NCI-H146 treated with DMSO at 0.1 percent for 48 hours (cell line): Measurements from ENCODE around the gene KCNAB1.
"Not testable (repeated sequence)": the region's sequence is repeated elsewhere in the genome, so short reads cannot be mapped to it uniquely, and the experiment has no call there.

Experiments
- DNase-seq: peaks from one replicate; lab custom pipeline; 2025; ENCODE audit not compliant: unreplicated experiment; lab: John Stamatoyannopoulos, UW

Gene KCNAB1

GRCh38 chr3:156260331-156260730 is 140.0 kb downstream of the KCNAB1 start:
- no peak for DNase-seq

- DNase-seq: no peak
Observed at GRCh38 chr3:156264771-156265170, 144.4 kb downstream of the KCNAB1 start.

GRCh38 chr3:156271508-156271907 is 151.1 kb downstream of the KCNAB1 start:
- no peak for DNase-seq

GRCh38 chr3:156271995-156272719 is 151.8 kb downstream of the KCNAB1 start:
- DNase-seq: no peak

GRCh38 chr3:156273111-156273694 is 152.8 kb downstream of the KCNAB1 start:
- no peak for DNase-seq

GRCh38 chr3:156274791-156275190 is 154.4 kb downstream of the KCNAB1 start:
- DNase-seq: no peak

- not testable (repeated sequence) for DNase-seq
Observed at GRCh38 chr3:156284637-156285036, 164.3 kb downstream of the KCNAB1 start.

- no peak for DNase-seq
Observed at GRCh38 chr3:156285626-156286025, 165.2 kb downstream of the KCNAB1 start.

- DNase-seq: no peak
Observed at GRCh38 chr3:156290924-156291271, 170.5 kb downstream of the KCNAB1 start.

- no peak for DNase-seq
Observed at GRCh38 chr3:156291272-156292123, 171.1 kb downstream of the KCNAB1 start.

- DNase-seq: no peak
Observed at GRCh38 chr3:156293566-156293965, 173.2 kb downstream of the KCNAB1 start.

- DNase-seq: no peak
Observed at GRCh38 chr3:156297582-156297981, 177.2 kb downstream of the KCNAB1 start.

GRCh38 chr3:156298014-156298413 is 177.6 kb downstream of the KCNAB1 start:
- no peak for DNase-seq

- no peak for DNase-seq
Observed at GRCh38 chr3:156298938-156299337, 178.6 kb downstream of the KCNAB1 start.

- no peak for DNase-seq
Observed at GRCh38 chr3:156299569-156299968, 179.2 kb downstream of the KCNAB1 start.

- DNase-seq: no peak
Observed at GRCh38 chr3:156300371-156300770, 180.0 kb downstream of the KCNAB1 start.

GRCh38 chr3:156300929-156301840 is 180.8 kb downstream of the KCNAB1 start:
- no peak for DNase-seq

- DNase-seq: no peak
Observed at GRCh38 chr3:156303001-156303707, 182.8 kb downstream of the KCNAB1 start.

GRCh38 chr3:156304406-156304805 is 184.0 kb downstream of the KCNAB1 start:
- DNase-seq: no peak

- DNase-seq: no peak
Observed at GRCh38 chr3:156305672-156306071, 185.3 kb downstream of the KCNAB1 start.
